PC-9 (cell line): ENCODE results near the gene RNF4.
"Not testable (repeated sequence)": the region's sequence is repeated elsewhere in the genome, so short reads cannot be mapped to it uniquely, and the experiment has no call there.

Source experiments
- EZH2 ChIP-seq: fragments of 200-600 bp; sonication (generic); IDR thresholded peaks from 2 replicates; pipeline ENCODE4 v1.8.0; 2017; ENCODE audit warnings: antibody characterized with exemption, low read depth
- TF ChIP-seq, protein P1 (sequence below): fragments of 200-600 bp; sonication (generic); conservative IDR thresholded peaks from 2 replicates; pipeline ENCODE4 v1.6.1; 2017; ENCODE audit warnings: mixed run types, antibody characterized with exemption, mild to moderate bottlenecking, moderate library complexity

GRCh38 chr4:2514193-2514592, 45.3 kb downstream of the RNF4 start:
- TF ChIP-seq, protein P1, sequence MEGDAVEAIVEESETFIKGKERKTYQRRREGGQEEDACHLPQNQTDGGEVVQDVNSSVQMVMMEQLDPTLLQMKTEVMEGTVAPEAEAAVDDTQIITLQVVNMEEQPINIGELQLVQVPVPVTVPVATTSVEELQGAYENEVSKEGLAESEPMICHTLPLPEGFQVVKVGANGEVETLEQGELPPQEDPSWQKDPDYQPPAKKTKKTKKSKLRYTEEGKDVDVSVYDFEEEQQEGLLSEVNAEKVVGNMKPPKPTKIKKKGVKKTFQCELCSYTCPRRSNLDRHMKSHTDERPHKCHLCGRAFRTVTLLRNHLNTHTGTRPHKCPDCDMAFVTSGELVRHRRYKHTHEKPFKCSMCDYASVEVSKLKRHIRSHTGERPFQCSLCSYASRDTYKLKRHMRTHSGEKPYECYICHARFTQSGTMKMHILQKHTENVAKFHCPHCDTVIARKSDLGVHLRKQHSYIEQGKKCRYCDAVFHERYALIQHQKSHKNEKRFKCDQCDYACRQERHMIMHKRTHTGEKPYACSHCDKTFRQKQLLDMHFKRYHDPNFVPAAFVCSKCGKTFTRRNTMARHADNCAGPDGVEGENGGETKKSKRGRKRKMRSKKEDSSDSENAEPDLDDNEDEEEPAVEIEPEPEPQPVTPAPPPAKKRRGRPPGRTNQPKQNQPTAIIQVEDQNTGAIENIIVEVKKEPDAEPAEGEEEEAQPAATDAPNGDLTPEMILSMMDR: not testable (repeated sequence)
- TF ChIP-seq EZH2: not testable (repeated sequence)
